Measurements from ENCODE around the gene SUFU. TPM values are rescaled to one million over a fixed set of nuclear protein-coding genes. Genes with fewer than 3 reads are reported as not detected.

The SUFU gene
- total and polyA plus RNA-seq, 2 of the 4 experiments (the other 2 are of a cell fraction), result 2.2 to 11.0 TPM

DNA sequence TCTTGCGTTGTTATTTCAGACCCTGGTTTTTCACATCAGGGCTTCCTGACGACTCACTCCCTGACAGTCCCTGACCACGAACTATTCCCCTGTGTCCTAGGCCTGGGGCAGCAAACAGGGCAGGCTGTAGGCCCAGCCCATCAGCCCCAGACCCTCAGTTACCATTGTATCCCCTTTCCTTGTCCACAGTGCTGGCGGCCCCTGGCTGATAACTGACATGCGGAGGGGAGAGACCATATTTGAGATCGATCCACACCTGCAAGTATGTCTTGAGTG is 90.0 kb downstream of the SUFU start:
- Histone ChIP-seq H3K18ac (ENCODE audit: low read depth, low read length) (no peak overlapping the region), H3K23ac (ENCODE audit: low read depth, low read length) (no peak overlapping the region), H3K4me3 (ENCODE audit: insufficient read depth, low read depth, low read length) (no peak overlapping the region), H2BK5ac (ENCODE audit: low read depth, low read length, poor library complexity, severe bottlenecking) (peak overlapping the region; percentile 53), H3K27ac (ENCODE audit: insufficient read depth, low read length) (no peak overlapping the region), H3K9ac (ENCODE audit: low read depth, low read length) (no peak overlapping the region), H2BK120ac (ENCODE audit: low read depth, low read length) (0 out of 2 replicates have a peak overlapping the region, but pooled peaks have one; percentile 21), H4K5ac (ENCODE audit: low read depth, low read length) (no peak overlapping the region), H2BK20ac (ENCODE audit: low read depth, low read length) (no peak overlapping the region), H3K56ac (ENCODE audit: extremely low read depth, insufficient read depth, low read length) (no peak overlapping the region), H3K79me1 (ENCODE audit: low read depth in 1 of 2, low read length in 2 of 2) (peaks cover 27 to 46% of the 10 kb centered on the region in 2 experiments), H3K4me1 (ENCODE audit: control insufficient read depth, insufficient read depth, low read length) (peaks cover 11% of the 10 kb centered on the region), H2BK15ac (ENCODE audit: low read depth, low read length) (0 out of 3 replicates have a peak overlapping the region, but pooled peaks have one; percentile 29), H4K20me1 (ENCODE audit: insufficient read depth, low read length) (no peaks in the 10 kb centered on the region), H2AFZ (replicated peaks; ENCODE audit: low read length, poor library complexity) (peak overlapping the region; percentile 64), H2AK9ac (replicated peaks; ENCODE audit: low read depth, low read length, poor library complexity) (peak overlapping the region; percentile 52), H3K4me2 (ENCODE audit: low read depth, low read length) (no peak overlapping the region), H3K9me3 (ENCODE audit: control insufficient read depth, insufficient read depth, low read length) (no peaks in the 10 kb centered on the region), H3K14ac (replicated peaks; ENCODE audit: low read depth, low read length) (peak overlapping the region; percentile 15; the same call in 1 of the 2 replicates), H3K27me3 (ENCODE audit: control insufficient read depth, insufficient read depth, low read length) (no peaks in the 10 kb centered on the region), H2AK5ac (ENCODE audit: low read depth, low read length) (peak overlapping the region; percentile 41), H4K8ac (ENCODE audit: low read depth in 2 of 2, low read length in 2 of 2) (peak overlapping the region in 1 of 2 experiments; percentile 31; a peak in 1 of 4 replicates), H4K91ac (ENCODE audit: insufficient read depth, low read depth, low read length) (no peak overlapping the region; the same call in 1 of the 2 replicates), H3K36me3 (ENCODE audit: control insufficient read depth, insufficient read depth, low read length) (peaks cover 14% of the 10 kb centered on the region), H3K9me1 (ENCODE audit: insufficient read depth, low read length) (peaks cover 19% of the 10 kb centered on the region), H3K4ac (ENCODE audit: low read depth, low read length) (peak overlapping the region; percentile 59)
- ATAC-seq (ENCODE audit: low read depth) (peak; percentile 10; the same call in 1 of the 2 replicates), DNase-seq (no peak)
- POLR2A ChIA-PET (ENCODE audit: unreplicated experiment), result no interaction called here
- in situ Hi-C loops (cut with MboI; ENCODE audit: low sequenced_read_pairs) (no loop called here), dilution Hi-C loops (cut with HindIII; ENCODE audit: low sequenced_read_pairs, unreplicated experiment) (no loop called here), intact Hi-C loops (cut with micrococcal nuclease) (no loop called here)
- WGBS, 2 experiments (ENCODE audit: extremely low coverage in 2 of 2, insufficient read length in 1 of 2), result no CpG with 5 or more reads among the region's 6 CpGs
- CTCF ChIA-PET, result no interaction called here
- no peak for TF ChIP-seq NFE2L2 (IDR thresholded peaks at IDR 0.05; ENCODE audit: low read depth, low read length)
- TF ChIP-seq FOS (IDR thresholded peaks at IDR 0.05; ENCODE audit: low read depth, low read length), result no peak
- TF ChIP-seq BHLHE40 (IDR thresholded peaks at IDR 0.05; ENCODE audit: low read depth, low read length), result no peak
- TF ChIP-seq MAFK (IDR thresholded peaks at IDR 0.05; ENCODE audit: low read depth, low read length), result no peak
- no peak for TF ChIP-seq RAD21 (IDR thresholded peaks at IDR 0.05; ENCODE audit: low read length)
- no peak for TF ChIP-seq CTCF (conservative IDR thresholded peaks at IDR 0.05; ENCODE audit: low read depth, low read length)
- no peak for TF ChIP-seq CHD1 (IDR thresholded peaks at IDR 0.05; ENCODE audit: low read depth, low read length)
- no peak for TF ChIP-seq POLR2A (IDR thresholded peaks at IDR 0.05; ENCODE audit: low read depth, low read length)
- TF ChIP-seq, protein P1, sequence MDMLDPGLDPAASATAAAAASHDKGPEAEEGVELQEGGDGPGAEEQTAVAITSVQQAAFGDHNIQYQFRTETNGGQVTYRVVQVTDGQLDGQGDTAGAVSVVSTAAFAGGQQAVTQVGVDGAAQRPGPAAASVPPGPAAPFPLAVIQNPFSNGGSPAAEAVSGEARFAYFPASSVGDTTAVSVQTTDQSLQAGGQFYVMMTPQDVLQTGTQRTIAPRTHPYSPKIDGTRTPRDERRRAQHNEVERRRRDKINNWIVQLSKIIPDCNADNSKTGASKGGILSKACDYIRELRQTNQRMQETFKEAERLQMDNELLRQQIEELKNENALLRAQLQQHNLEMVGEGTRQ (IDR thresholded peaks at IDR 0.05; ENCODE audit: low read depth, low read length), result no peak
- no peak for TF ChIP-seq ELK1 (IDR thresholded peaks at IDR 0.05; ENCODE audit: borderline replicate concordance, low read depth, low read length)
- no peak for TF ChIP-seq SMC3 (IDR thresholded peaks at IDR 0.05; ENCODE audit: low read depth, low read length)
- no peak for TF ChIP-seq MXI1 (IDR thresholded peaks at IDR 0.05; ENCODE audit: borderline replicate concordance, low read depth, low read length)
- TF ChIP-seq RCOR1 (IDR thresholded peaks at IDR 0.05; ENCODE audit: insufficient replicate concordance, low read length), result no peak
- TF ChIP-seq MAZ (IDR thresholded peaks at IDR 0.05; ENCODE audit: borderline replicate concordance, low read depth, low read length), result no peak
- TF ChIP-seq RFX5 (IDR thresholded peaks at IDR 0.05; ENCODE audit: low read depth, low read length), result no peak
- no peak for TF ChIP-seq CEBPB (IDR thresholded peaks at IDR 0.05; ENCODE audit: low read depth, low read length)
- no TSS peak for BruUV-seq (replicated peaks)

Measured in IMR-90 (cell line).